Left lung (tissue), 10 donors: Measurements from ENCODE around the gene CHAT. TPM values are rescaled to one million over a fixed set of nuclear protein-coding genes. Genes with fewer than 3 reads are reported as not detected.

ENCODE experiments used
- ATAC-seq: fragments of 200-7000 bp; cut with Tn5 transposase; one replicate; pipeline ENCODE4 v1.9.1; 2020; ENCODE audit warnings: moderate library complexity
- DNase-seq, 4 donors: peaks; one replicate each; pipeline ENCODE4 v3.0.0-alpha.2; 2013 to 2020
- H3K27ac ChIP-seq, 2 donors: fragments of 200-600 bp; sonication (generic) in 1 of 2; one replicate each; pipeline versions ENCODE4 v1.5.0 to v1.8.0; 2020 to 2021
- H3K27me3 ChIP-seq, 2 donors: fragments of 200-600 bp; sonication (generic) in 1 of 2; one replicate each; pipeline versions ENCODE4 v1.5.0 to v1.8.0; 2020 to 2021
- H3K36me3 ChIP-seq, 2 donors: fragments of 200-600 bp; sonication (generic) in 1 of 2; one replicate each; pipeline versions ENCODE4 v1.5.0 to v1.8.0; 2020 to 2021
- H3K4me1 ChIP-seq, 2 donors: fragments of 200-600 bp; one replicate each; pipeline ENCODE4 v1.8.0; 2021
- H3K4me3 ChIP-seq, 2 donors: fragments of 200-600 bp; sonication (generic) in 1 of 2; one replicate each; pipeline versions ENCODE4 v1.5.0 to v1.8.0; 2020 to 2021; ENCODE audit warnings: mild to moderate bottlenecking in 1 of 2
- H3K9me3 ChIP-seq, 2 donors: fragments of 200-600 bp; sonication (generic) in 1 of 2; one replicate each; pipeline versions ENCODE4 v1.5.0 to v1.8.0; 2020 to 2021
- intact Hi-C, 2 donors: fragments of 100-400 bp; cut with DNase I; formaldehyde crosslinking; loops; one replicate each; pipeline versions ENCODE4 v1.11.2 to v1.14.2; 2022
- polyA plus RNA-seq, 6 donors: library from polyadenylated mRNA; unstranded; fragments of 120-200 nt; gene quantifications; one replicate each; pipeline ENCODE4 v1.2.1, GENCODE V29; 2013; ENCODE audit not compliant: insufficient read length in 6 of 6
- total RNA-seq, 2 donors: library from RNA; stranded (reverse); fragmentation: NEBNext Ultra II Directional; extraction: Animal tissue kit (Norgen Biotek cat#: 25700); gene quantifications; one replicate each; pipeline ENCODE4 v1.2.1, GENCODE V29; 2021
- TF ChIP-seq, protein P1 (sequence below), 2 donors: fragments of 200-600 bp; sonication (generic) in 1 of 2; IDR thresholded peaks; one replicate each; pipeline versions ENCODE4 v1.5.0 to v1.8.0; 2021; ENCODE audit warnings: antibody characterized with exemption in 2 of 2
- donor health status: DM: no; HTN: yes; CAD: no.
- donor health status: DM: no; HTN: no; CAD: no.

CHAT gene
- total and polyA plus RNA-seq, 8 donors: not detected

DNA sequence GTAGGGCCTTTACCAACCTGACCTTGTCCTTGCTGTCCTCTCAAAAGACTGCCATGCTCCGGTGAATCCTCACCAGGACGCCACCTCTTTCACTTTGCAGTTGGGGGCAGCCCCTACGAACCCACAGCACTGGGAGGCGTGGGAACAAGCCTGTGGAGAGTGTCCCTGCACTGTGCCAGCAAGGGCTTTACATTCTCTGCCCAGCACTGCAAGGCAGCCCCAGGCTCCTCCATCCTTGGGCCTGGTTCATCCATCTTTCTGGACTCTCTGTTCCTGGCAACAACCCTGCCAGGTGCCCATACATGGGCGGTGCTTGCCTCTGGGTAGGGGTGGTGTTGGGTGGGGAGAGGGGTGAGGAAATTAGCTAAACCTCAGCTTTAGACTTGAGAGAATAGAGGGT, 1.4 kb downstream of the CHAT start:
- DNase-seq: no peak
- no peaks in the 10 kb centered on the region for H3K9me3 ChIP-seq
- no peaks in the 10 kb centered on the region for H3K36me3 ChIP-seq
- no peak overlapping the region for H3K4me3 ChIP-seq
- no peak overlapping the region for H3K27ac ChIP-seq
- intact Hi-C loops: no loop called here
- ATAC-seq: no peak
- H3K4me1 ChIP-seq: peaks cover 5% of the 10 kb centered on the region in 2 donors
- peaks cover 46 to 100% of the 10 kb centered on the region in 2 donors for H3K27me3 ChIP-seq
- TF ChIP-seq, protein P1, sequence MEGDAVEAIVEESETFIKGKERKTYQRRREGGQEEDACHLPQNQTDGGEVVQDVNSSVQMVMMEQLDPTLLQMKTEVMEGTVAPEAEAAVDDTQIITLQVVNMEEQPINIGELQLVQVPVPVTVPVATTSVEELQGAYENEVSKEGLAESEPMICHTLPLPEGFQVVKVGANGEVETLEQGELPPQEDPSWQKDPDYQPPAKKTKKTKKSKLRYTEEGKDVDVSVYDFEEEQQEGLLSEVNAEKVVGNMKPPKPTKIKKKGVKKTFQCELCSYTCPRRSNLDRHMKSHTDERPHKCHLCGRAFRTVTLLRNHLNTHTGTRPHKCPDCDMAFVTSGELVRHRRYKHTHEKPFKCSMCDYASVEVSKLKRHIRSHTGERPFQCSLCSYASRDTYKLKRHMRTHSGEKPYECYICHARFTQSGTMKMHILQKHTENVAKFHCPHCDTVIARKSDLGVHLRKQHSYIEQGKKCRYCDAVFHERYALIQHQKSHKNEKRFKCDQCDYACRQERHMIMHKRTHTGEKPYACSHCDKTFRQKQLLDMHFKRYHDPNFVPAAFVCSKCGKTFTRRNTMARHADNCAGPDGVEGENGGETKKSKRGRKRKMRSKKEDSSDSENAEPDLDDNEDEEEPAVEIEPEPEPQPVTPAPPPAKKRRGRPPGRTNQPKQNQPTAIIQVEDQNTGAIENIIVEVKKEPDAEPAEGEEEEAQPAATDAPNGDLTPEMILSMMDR (IDR thresholded peaks at IDR 0.05): no peak

DNA sequence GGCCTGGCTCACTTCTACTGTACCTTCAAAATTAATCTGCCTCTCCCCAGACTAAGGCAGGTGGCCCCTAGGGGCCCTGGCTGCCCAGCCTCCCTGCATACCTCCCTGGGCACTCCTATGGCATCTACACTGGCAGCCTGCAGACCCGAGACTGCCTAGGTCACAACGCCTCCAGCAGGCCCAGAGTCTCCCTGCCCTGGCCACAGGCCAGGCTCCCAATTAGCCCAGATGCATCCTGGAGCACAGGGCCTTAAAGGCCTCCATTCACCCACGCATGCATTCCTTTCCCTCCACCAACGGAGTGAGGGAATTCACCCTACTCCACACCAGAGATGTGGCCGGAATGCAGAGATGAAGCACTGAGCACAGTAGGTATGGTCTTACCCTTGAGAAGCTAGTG, 1.9 kb downstream of the CHAT start:
- Histone ChIP-seq H3K9me3 (no peaks in the 10 kb centered on the region), H3K4me3 (no peak overlapping the region), H3K27ac (no peak overlapping the region), H3K4me1 (peaks cover under 1 to 2% of the 10 kb centered on the region in 2 donors), H3K36me3 (no peaks in the 10 kb centered on the region), H3K27me3 (peaks cover 40 to 100% of the 10 kb centered on the region in 2 donors)
- TF ChIP-seq, protein P1 (IDR thresholded peaks at IDR 0.05): no peak
- DNase-seq (no peak), ATAC-seq (no peak)
- intact Hi-C loops: no loop called here

DNA sequence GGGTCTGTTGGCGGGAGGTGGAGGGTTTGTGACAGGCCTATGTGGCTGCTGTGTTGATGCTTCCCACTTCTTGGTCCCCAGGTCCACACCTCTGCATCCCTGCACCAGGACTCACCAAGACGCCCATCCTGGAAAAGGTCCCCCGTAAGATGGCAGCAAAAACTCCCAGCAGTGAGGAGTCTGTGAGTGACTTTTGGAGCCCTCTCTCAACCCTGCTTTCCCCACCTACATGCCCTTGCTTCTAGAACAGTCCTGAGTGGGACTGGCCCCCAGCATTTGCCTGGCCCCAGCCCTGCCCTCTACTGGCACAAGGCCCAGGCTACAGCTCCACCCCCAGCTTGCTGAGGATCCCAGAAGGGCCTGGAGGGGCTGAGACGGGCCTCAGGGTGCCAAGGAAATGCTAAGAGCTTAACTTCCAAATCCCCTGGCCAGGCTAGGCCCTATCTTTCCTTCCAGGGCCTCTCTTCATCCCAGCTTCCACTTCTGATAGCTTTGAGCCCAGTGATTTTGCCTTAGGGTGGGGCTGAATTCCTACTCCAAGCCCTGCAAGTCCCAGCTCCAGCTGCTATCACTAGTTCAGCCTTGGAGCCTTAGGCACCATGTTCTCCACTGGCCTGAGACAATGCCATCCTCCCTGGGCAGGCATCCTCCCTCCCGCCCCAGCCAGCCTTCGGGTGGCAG, 2.7 kb downstream of the CHAT start:
- H3K4me1 ChIP-seq: no peaks in the 10 kb centered on the region
- DNase-seq (no peak), ATAC-seq (no peak)
- TF ChIP-seq, protein P1 (IDR thresholded peaks at IDR 0.05): no peak
- H3K36me3 ChIP-seq: no peaks in the 10 kb centered on the region
- H3K27me3 ChIP-seq: peaks cover 32 to 95% of the 10 kb centered on the region in 2 donors
- H3K4me3 ChIP-seq: no peak overlapping the region
- intact Hi-C loops: no loop called here
- H3K9me3 ChIP-seq: no peaks in the 10 kb centered on the region
- no peak overlapping the region for H3K27ac ChIP-seq

DNA sequence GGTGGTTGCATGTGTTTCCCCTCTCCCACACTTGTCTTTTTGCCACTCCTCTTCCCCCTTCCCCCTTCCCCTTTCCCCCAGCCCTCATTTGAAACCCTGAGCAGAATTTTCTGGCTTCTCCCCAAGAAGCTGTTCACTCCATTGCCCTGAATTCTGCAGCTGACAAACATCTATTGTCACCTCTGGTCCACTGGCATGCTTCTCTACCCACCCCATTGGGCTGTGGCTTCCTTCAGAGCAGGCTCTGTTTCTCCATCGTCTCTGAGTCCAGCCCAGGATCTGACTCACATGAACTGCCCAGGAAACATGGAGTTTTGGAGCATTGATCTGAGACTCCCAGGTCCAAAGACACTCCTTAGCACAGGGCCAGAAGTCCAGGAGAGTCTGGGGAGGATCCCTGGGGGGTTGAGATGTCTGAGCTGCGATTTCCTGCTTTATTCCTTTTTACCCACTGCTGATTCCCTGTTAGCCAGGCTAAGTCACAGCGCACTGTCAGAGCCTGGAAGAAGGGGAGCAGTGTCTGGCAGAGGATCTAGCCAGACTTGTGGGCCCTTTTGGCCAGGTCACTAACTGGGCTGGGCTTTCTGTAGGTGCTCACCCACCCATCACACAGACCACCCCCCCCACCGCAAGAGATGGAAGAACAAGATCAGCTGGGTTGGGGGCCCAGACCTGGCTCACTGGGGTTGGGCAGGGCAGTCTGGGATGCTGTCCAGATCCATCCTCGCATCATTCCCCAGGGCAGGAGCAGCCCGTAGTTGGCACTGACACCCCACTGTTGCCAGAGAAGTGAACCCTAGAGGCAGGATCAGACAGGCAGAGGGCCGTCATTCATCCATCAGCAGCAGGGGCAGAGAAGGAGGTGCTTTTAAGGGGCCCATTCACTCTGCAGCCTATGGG, 3.5 kb downstream of the CHAT start:
- H3K4me3 ChIP-seq: no peak overlapping the region
- H3K4me1 ChIP-seq: no peaks in the 10 kb centered on the region
- H3K36me3 ChIP-seq: no peaks in the 10 kb centered on the region
- no peaks in the 10 kb centered on the region for H3K9me3 ChIP-seq
- ATAC-seq: no peak
- peaks cover 24 to 87% of the 10 kb centered on the region in 2 donors for H3K27me3 ChIP-seq
- intact Hi-C loops: no loop called here
- TF ChIP-seq, protein P1 (IDR thresholded peaks at IDR 0.05): no peak
- DNase-seq: peak in 1 of 4 donors; percentile 37
- no peak overlapping the region for H3K27ac ChIP-seq

DNA sequence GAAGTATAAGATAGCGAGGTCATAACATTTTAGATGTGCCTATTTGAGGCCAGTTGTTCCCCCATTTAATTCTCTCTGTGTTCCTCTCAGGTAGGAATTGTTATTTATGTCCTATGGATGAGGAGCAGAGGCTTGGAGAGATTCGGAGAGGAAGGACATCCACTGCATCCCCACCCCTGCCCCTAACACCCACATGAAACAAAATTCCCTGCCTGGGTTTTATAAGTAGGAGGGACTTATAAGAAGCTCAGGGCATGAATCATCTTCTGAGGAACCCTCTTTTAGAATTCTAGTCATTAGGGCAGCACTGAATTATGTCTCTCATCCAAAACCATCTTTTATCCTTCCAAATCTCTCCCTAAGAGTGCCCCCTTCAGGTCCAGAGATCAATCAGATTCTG, 5.0 kb downstream of the CHAT start:
- Histone ChIP-seq H3K27me3 (peaks cover 11 to 86% of the 10 kb centered on the region in 2 donors), H3K4me1 (no peaks in the 10 kb centered on the region), H3K9me3 (no peaks in the 10 kb centered on the region), H3K36me3 (no peaks in the 10 kb centered on the region), H3K27ac (no peak overlapping the region), H3K4me3 (no peak overlapping the region)
- ATAC-seq (no peak), DNase-seq (no peak)
- TF ChIP-seq, protein P1 (IDR thresholded peaks at IDR 0.05): no peak
- intact Hi-C loops: no loop called here
